Uterus (tissue), 2 donors: ENCODE data around the gene RPL37A.

Experiments
- POLR2A ChIP-seq, 2 donors: fragments of 450-650 bp; IDR thresholded peaks; one replicate each; pipeline ENCODE4 v1.6.1; 2016; ENCODE audit warnings: antibody characterized with exemption in 2 of 2, mild to moderate bottlenecking in 1 of 2, moderate library complexity in 1 of 2
- TF ChIP-seq, protein P1 (sequence below), 4 experiments: fragments of 200-600 bp in 2 of 4; fragments of 450-650 bp in 2 of 4; sonication (generic) in 2 of 4; IDR thresholded peaks; one replicate each; pipeline ENCODE4 v1.5.1; 2016 to 2019; ENCODE audit warnings: antibody characterized with exemption in 4 of 4, mild to moderate bottlenecking in 2 of 4, moderate library complexity in 1 of 4

DNA sequence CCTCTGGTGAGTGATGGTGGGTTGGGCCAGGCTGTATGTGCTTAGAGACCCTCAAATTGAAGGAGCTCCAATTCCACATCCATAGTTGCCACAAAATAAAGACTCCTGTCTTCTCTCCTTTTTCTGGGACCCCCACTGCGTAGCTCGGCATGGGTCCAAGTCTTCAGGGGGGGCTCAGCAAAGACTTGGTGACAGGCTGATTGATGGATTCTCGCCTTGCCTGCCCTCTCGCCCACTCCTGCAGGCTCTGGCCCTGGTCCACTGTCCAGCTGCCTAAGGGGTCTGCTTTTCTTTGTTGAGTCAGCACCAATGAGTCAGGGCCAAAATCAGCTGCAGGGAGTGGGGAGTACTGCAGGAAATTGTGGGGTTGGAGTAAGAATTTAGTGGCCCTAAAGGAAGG is 21.5 kb downstream of the RPL37A start:
- no peak for TF ChIP-seq POLR2A (IDR thresholded peaks at IDR 0.05)
- TF ChIP-seq, protein P1, sequence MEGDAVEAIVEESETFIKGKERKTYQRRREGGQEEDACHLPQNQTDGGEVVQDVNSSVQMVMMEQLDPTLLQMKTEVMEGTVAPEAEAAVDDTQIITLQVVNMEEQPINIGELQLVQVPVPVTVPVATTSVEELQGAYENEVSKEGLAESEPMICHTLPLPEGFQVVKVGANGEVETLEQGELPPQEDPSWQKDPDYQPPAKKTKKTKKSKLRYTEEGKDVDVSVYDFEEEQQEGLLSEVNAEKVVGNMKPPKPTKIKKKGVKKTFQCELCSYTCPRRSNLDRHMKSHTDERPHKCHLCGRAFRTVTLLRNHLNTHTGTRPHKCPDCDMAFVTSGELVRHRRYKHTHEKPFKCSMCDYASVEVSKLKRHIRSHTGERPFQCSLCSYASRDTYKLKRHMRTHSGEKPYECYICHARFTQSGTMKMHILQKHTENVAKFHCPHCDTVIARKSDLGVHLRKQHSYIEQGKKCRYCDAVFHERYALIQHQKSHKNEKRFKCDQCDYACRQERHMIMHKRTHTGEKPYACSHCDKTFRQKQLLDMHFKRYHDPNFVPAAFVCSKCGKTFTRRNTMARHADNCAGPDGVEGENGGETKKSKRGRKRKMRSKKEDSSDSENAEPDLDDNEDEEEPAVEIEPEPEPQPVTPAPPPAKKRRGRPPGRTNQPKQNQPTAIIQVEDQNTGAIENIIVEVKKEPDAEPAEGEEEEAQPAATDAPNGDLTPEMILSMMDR (IDR thresholded peaks at IDR 0.05), result no peak
